ENCODE measurements around the gene RTTN. TPM values are rescaled to one million over a fixed set of nuclear protein-coding genes. Genes with fewer than 3 reads are reported as not detected.

Gene RTTN
- total and polyA plus RNA-seq, 9 of the 15 experiments (the other 6 are each of a cell fraction or from before 2014, with no cell fraction given): 3.1 to 18.3 (median 10.6) TPM

DNA sequence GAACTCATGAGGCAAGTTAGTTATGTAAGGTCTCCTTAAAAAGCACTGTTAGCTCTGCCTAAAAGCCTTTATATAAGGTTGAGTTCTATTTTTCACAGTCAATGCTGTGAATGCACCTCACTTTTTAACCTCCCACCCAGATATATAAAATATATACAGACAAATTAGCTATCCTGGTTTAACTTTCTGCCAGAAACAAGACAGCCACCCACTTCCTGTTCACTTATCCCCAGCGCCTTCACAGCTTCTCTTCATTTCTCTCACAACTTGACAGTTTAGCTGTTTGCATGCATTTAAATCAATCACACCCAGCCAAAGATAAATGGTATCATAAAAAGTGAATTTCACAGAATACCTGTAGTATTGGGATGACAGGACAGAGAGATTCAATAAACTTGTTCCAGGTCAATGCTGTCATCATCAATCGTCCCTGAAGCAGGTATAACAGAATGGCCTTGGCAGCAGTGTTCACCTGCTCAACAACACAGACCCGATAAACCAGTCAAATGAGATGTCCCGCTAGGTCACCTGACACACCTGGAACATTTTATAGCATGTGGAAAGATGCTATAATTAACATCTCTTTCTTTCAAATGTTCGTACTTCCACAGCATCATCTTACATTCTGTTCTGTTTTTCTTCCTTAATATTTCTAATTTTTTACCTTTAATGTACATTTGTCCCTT is 55.7 kb downstream of the RTTN start (continued):
- TF ChIP-seq, protein P1, sequence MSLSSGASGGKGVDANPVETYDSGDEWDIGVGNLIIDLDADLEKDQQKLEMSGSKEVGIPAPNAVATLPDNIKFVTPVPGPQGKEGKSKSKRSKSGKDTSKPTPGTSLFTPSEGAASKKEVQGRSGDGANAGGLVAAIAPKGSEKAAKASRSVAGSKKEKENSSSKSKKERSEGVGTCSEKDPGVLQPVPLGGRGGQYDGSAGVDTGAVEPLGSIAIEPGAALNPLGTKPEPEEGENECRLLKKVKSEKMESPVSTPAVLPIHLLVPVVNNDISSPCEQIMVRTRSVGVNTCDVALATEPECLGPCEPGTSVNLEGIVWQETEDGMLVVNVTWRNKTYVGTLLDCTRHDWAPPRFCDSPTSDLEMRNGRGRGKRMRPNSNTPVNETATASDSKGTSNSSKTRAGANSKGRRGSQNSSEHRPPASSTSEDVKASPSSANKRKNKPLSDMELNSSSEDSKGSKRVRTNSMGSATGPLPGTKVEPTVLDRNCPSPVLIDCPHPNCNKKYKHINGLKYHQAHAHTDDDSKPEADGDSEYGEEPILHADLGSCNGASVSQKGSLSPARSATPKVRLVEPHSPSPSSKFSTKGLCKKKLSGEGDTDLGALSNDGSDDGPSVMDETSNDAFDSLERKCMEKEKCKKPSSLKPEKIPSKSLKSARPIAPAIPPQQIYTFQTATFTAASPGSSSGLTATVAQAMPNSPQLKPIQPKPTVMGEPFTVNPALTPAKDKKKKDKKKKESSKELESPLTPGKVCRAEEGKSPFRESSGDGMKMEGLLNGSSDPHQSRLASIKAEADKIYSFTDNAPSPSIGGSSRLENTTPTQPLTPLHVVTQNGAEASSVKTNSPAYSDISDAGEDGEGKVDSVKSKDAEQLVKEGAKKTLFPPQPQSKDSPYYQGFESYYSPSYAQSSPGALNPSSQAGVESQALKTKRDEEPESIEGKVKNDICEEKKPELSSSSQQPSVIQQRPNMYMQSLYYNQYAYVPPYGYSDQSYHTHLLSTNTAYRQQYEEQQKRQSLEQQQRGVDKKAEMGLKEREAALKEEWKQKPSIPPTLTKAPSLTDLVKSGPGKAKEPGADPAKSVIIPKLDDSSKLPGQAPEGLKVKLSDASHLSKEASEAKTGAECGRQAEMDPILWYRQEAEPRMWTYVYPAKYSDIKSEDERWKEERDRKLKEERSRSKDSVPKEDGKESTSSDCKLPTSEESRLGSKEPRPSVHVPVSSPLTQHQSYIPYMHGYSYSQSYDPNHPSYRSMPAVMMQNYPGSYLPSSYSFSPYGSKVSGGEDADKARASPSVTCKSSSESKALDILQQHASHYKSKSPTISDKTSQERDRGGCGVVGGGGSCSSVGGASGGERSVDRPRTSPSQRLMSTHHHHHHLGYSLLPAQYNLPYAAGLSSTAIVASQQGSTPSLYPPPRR (CRISPR knock-in tag; IDR thresholded peaks at IDR 0.05; ENCODE audit: borderline replicate concordance): no peak
- TF ChIP-seq ZNF699 (CRISPR knock-in tag; IDR thresholded peaks at IDR 0.05; ENCODE audit: insufficient replicate concordance) (no peak), PHF21A (IDR thresholded peaks at IDR 0.05; ENCODE audit: borderline replicate concordance, low read depth) (no peak)
- TF ChIP-seq, protein P2, sequence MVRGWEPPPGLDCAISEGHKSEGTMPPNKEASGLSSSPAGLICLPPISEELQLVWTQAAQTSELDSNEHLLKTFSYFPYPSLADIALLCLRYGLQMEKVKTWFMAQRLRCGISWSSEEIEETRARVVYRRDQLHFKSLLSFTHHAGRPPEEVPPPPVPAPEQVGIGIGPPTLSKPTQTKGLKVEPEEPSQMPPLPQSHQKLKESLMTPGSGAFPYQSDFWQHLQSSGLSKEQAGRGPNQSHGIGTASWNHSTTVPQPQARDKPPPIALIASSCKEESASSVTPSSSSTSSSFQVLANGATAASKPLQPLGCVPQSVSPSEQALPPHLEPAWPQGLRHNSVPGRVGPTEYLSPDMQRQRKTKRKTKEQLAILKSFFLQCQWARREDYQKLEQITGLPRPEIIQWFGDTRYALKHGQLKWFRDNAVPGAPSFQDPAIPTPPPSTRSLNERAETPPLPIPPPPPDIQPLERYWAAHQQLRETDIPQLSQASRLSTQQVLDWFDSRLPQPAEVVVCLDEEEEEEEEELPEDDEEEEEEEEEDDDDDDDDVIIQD (CRISPR knock-in tag; IDR thresholded peaks at IDR 0.05): no peak
- TF ChIP-seq, protein P3, sequence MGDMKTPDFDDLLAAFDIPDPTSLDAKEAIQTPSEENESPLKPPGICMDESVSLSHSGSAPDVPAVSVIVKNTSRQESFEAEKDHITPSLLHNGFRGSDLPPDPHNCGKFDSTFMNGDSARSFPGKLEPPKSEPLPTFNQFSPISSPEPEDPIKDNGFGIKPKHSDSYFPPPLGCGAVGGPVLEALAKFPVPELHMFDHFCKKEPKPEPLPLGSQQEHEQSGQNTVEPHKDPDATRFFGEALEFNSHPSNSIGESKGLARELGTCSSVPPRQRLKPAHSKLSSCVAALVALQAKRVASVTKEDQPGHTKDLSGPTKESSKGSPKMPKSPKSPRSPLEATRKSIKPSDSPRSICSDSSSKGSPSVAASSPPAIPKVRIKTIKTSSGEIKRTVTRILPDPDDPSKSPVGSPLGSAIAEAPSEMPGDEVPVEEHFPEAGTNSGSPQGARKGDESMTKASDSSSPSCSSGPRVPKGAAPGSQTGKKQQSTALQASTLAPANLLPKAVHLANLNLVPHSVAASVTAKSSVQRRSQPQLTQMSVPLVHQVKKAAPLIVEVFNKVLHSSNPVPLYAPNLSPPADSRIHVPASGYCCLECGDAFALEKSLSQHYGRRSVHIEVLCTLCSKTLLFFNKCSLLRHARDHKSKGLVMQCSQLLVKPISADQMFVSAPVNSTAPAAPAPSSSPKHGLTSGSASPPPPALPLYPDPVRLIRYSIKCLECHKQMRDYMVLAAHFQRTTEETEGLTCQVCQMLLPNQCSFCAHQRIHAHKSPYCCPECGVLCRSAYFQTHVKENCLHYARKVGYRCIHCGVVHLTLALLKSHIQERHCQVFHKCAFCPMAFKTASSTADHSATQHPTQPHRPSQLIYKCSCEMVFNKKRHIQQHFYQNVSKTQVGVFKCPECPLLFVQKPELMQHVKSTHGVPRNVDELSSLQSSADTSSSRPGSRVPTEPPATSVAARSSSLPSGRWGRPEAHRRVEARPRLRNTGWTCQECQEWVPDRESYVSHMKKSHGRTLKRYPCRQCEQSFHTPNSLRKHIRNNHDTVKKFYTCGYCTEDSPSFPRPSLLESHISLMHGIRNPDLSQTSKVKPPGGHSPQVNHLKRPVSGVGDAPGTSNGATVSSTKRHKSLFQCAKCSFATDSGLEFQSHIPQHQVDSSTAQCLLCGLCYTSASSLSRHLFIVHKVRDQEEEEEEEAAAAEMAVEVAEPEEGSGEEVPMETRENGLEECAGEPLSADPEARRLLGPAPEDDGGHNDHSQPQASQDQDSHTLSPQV (IDR thresholded peaks at IDR 0.05): no peak
- TF ChIP-seq, protein P4, sequence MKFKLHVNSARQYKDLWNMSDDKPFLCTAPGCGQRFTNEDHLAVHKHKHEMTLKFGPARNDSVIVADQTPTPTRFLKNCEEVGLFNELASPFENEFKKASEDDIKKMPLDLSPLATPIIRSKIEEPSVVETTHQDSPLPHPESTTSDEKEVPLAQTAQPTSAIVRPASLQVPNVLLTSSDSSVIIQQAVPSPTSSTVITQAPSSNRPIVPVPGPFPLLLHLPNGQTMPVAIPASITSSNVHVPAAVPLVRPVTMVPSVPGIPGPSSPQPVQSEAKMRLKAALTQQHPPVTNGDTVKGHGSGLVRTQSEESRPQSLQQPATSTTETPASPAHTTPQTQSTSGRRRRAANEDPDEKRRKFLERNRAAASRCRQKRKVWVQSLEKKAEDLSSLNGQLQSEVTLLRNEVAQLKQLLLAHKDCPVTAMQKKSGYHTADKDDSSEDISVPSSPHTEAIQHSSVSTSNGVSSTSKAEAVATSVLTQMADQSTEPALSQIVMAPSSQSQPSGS (CRISPR knock-in tag; IDR thresholded peaks at IDR 0.05): no peak
